ENCODE results near the gene PRDM9. TPM values are rescaled to one million over a fixed set of nuclear protein-coding genes. Genes with fewer than 3 reads are reported as not detected.

The PRDM9 gene
- total RNA-seq, 1 experiment from 2014 or later, result not detected

- Histone ChIP-seq H2BK5ac (ENCODE audit: insufficient read length, low read length) (no peak overlapping the region), H2BK120ac (ENCODE audit: low read depth, low read length, poor library complexity, severe bottlenecking) (no peak overlapping the region), H2AK5ac (ENCODE audit: insufficient read length, low read length) (no peak overlapping the region), H4K5ac (ENCODE audit: insufficient read length, low read depth, low read length) (no peak overlapping the region), H3K18ac (ENCODE audit: insufficient read length, low read depth, low read length) (no peak overlapping the region), H3T11ph (ENCODE audit: low read length) (no peak overlapping the region), H4K8ac (replicated peaks; ENCODE audit: insufficient read length, low read depth, low read length) (no peak overlapping the region), H2BK20ac (ENCODE audit: low read depth, low read length, poor library complexity, severe bottlenecking) (no peak overlapping the region), H2AFZ (ENCODE audit: low read length) (no peak overlapping the region), H3K4me2 (ENCODE audit: insufficient read depth, insufficient read length, low read length) (no peak overlapping the region), H3K23ac (ENCODE audit: insufficient read length, low read depth, low read length) (no peak overlapping the region), H3K27me3 (ENCODE audit: insufficient read depth, low read length) (no peaks in the 10 kb centered on the region), H4K91ac (ENCODE audit: insufficient read length, low read depth, low read length) (no peak overlapping the region), H4K20me1 (ENCODE audit: control insufficient read depth, insufficient read depth, insufficient read length) (no peaks in the 10 kb centered on the region), H3K4ac (ENCODE audit: low read depth, low read length) (no peak overlapping the region), H3K56ac (ENCODE audit: insufficient read length, low read depth, low read length) (no peak overlapping the region), H3K9me3 (ENCODE audit: control insufficient read depth, low read depth, low read length) (no peaks in the 10 kb centered on the region), H3K23me2 (ENCODE audit: insufficient read length, low read depth, low read length, poor library complexity, severe bottlenecking) (no peaks in the 10 kb centered on the region), H3K79me1 (ENCODE audit: insufficient read depth, low read depth, low read length, poor library complexity, severe bottlenecking) (no peaks in the 10 kb centered on the region), H2BK12ac (ENCODE audit: insufficient read length, low read depth, low read length) (no peak overlapping the region), H3K4me1 (ENCODE audit: insufficient read depth, low read length) (no peaks in the 10 kb centered on the region; the same call in 1 of the 2 replicates), H3K79me2 (ENCODE audit: insufficient read depth, low read length) (no peaks in the 10 kb centered on the region), H2BK15ac (ENCODE audit: low read depth, low read length) (no peak overlapping the region), H3K9ac (ENCODE audit: extremely low read depth, insufficient read length, low read length) (no peak overlapping the region), H3K27ac (ENCODE audit: insufficient read length, low read depth, low read length) (no peak overlapping the region), H3K14ac (ENCODE audit: insufficient read depth, low read length) (no peak overlapping the region)
- DNase-seq, result no peak
- TF ChIP-seq CTCF (conservative IDR thresholded peaks at IDR 0.05), result no peak
- no peak overlapping the region for H3K27ac Mint-ChIP-seq
- H3K36me3 Mint-ChIP-seq (ENCODE audit: insufficient read depth in 1 of 3, low read depth in 3 of 3), result peaks cover 5 to 15% (median 9%) of the 10 kb centered on the region in 3 experiments; a peak in 6 of 7 replicates
- no peaks in the 10 kb centered on the region; the same call in 1 of the 2 replicates for H3K27me3 Mint-ChIP-seq (ENCODE audit: low read depth)
- peaks cover 8 to 11% of the 10 kb centered on the region in 2 experiments; a peak in 3 of 4 replicates for H3K4me1 Mint-ChIP-seq
- no CpG with 5 or more reads among the region's 2 CpGs for WGBS (ENCODE audit: extremely low coverage, insufficient read length, low lambda C conversion rate)
- no peak overlapping the region for H3K4me3 Mint-ChIP-seq
- H3K9me3 Mint-ChIP-seq, result peaks cover 6 to 14% of the 10 kb centered on the region in 2 experiments
Measured at GRCh38 chr5:23523998-23524397, 16.6 kb downstream of the PRDM9 start.

Measured in H9 (cell line).